HG02678 (cell line): ENCODE data around the gene GH2.

ENCODE experiments used
- ATAC-seq: cut with Tn5 transposase; IDR thresholded peaks from one replicate; pipeline ENCODE4 v1.9.1; 2021; ENCODE audit warnings: mild to moderate bottlenecking, moderate library complexity; ENCODE audit not compliant: unreplicated experiment

The GH2 gene

DNA sequence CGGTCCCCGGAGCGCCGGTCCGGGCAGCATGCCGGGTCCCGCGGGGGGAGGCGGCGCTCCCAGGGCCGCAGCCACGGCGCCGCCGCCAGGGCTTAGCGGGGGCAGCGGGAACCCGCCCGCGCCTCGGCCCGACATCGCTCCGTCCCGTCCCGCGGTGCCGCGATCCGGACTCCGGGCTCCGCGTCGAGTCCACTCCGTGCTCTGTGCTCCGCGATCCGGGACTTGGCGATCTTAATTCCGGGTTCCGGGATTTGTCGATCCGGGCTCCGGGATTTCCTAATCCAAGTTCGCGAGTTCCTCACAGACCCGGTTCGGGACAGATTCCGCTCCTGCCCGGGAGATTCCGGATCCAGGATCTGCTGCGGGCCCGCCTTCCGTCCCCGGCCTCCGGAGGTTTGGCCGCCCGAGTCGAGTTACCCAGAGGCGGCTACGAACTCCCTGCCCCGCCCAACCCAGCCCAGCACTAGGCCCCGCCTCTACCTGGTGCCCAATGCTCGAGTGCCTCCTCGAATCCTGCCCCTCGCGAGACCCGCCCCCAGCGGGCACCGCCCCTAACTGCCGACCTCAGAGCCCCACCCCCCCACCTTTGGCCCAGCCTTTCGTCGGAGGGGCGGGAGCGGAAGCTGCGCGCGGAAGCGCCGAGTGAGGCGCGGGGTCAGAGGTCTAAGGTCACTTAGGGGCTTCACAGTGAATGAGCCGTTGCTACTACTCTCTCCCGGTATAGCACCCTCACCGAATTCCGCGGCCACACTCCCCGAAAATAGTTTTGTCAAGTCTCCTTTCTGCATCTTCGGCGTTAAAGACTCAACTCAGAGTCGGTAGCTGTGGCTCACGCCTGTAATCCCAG, 39.0 kb downstream of the GH2 start, which contains the start of gene SMARCD2:
SMARCD2 (minus strand) TSS at position 146 of the 847 bp plus-strand sequence; CDS start at position 135, 11 bp downstream.
- peak; percentile 78 for ATAC-seq

DNA sequence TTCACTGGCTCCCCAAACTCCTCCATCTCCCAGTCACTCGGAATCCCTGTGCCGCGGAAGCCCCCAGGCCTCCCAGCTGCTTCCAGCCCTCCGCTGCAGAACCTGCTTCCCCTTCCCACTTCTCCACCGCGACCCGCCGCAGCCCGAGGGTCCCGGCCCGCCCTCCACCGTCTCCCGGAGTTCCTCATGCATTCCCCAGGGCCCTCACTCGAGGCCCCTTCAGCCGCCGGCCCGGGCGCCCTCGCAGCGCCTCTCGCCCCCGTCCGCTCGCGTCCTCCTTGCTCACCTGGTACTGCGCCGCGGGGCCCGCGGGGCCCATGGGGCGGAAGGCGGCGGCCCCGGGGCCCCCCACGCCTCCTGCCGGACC, 39.6 kb downstream of the GH2 start:
- peak; percentile 28 for ATAC-seq

GRCh38 chr17:63841350-63842172, 40.2 kb downstream of the GH2 start:
- no peak for ATAC-seq

DNA sequence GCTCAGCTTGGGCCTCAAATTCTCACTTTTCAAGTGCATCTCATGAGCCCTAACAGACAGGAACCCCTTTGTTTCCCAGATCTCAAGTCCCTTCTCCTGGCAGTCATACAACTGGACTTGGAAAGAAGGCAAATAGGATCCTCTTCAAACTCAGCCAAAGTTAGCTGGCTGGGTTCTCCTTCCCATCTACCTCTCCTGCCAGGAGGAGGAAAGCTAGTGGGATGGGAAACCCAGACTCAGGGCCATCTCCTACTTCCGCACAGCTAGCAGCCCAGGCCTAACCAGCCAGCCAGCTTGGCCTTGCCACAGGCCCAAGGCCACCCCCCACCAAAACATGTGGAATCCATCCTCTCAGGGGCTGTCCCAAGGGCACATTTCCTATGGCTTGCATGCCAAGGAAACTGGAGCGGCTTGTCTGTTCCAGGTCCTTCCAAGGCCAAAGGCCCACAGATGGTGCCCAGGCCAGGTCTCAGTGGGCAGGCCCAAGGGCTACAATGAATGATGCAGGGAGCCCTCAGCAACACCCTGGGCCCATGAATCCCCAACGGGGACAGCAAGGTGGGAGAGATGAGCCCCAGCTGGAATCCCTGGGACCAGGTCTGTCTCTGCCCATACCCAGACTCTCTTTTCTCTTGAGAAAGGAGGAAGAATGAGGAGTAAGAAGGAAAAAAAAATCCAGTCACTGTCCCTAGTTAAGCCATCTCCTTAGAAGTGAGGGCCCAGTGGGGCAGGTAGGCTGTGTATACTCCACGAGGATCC, 41.0 kb downstream of the GH2 start:
- ATAC-seq: no peak

- ATAC-seq: no peak
Measured at GRCh38 chr17:63838631-63839171, 43.0 kb downstream of the GH2 start.

DNA sequence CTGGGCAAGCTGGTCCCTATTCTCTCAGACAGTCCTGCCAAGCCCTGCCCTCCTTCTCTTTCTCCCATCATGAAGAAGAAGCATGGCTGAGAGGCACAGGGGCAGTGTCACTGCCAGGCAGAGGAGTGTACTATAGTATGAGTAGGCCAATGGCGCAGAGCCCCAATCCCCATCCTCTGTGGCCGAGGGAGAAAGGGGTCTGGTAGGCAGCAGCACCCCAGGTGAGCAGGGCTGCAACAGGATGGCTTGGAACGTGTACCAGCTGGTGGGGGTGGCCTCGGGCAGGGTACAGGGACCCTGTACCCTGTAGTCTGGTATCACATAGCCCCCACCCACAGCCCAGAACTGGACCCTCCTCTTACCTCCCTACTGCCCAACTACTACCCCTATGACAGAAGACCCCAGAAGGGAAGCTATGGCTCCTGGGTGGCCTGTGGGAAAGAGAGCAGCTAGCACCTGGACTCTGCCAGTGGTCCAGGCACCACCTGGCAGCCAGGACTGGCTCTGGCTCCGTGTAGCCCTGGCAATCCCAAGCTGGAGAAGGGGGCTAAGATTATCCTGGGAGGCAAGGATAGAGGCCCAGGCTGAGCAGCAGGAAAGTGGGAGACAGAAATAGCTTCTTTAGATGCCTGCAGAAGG, 43.7 kb downstream of the GH2 start:
- no peak for ATAC-seq

DNA sequence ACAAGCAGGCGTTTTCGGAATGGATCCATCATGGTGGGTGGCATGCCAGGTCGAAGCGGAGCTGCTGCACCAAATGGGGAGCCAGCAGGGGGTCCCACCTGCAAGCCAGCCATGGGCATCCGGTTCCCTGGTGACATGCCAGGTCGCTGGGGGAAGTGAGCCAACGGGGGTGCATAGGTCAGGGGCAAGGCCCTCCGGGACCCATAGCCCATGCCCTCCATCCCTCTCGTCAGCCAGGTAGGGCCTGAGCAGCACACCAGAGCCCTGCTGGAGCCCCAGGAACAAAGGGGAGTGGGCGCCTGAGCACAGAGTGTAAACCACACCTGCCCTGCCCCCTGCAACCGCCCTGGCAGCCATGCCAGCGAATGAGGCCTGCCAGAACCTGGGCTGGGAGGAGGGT, 44.3 kb downstream of the GH2 start:
- no peak for ATAC-seq

GRCh38 chr17:63836811-63837210, 44.9 kb downstream of the GH2 start:
- no peak for ATAC-seq

DNA sequence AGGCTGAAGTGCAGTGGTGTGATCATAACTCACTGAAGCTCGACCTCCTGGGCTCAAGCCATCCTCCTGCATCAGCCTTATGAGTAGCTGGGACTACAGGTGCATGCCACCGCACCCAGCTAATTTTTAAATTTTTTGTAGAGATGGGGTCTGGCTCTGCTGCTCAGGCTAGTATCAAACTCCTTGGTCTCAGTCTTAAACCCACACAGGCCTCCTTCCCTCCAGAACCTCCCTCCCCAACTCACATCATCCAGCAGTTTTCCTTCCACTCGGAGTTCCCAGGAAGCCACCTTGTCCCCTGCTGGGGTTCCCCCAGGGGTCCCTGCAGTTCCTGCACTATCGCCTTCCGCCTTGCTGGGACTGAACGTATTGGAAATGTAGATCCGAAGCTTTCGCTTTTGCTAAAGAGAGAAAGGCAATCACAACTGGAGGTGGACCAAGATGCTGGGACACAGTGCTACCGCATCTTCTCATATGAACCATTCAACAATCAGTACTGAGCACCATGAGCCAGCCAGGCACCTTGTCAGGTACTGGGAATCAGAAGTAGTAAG, 46.5 kb downstream of the GH2 start:
- ATAC-seq: no peak

- ATAC-seq: peak; percentile 64
Measured at GRCh38 chr17:63834431-63835166, 47.1 kb downstream of the GH2 start.

- no peak for ATAC-seq
Measured at GRCh38 chr17:63833741-63834373, 47.9 kb downstream of the GH2 start.

- no peak for ATAC-seq
Measured at GRCh38 chr17:63833026-63833740, 48.6 kb downstream of the GH2 start.

DNA sequence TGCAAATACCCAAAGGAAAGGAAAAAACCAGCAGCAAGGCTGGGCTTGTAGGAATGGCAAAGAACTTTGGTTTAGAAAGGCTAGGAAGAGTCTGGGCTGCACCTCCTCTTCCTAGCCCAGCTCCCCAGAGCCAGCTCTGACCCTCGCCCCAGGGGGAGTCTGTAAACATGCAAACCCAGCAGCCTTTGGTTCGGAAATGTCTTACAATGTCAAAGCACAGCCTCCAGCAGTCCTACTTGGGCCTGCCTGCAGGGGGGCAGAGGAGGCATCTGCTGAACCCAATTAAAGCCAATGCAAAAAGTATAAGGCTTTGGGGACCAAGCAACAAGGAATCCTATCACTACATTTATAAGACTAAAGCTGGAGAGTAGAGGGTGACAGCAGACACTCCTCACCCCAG, 49.3 kb downstream of the GH2 start:
- no peak for ATAC-seq

- no peak for ATAC-seq
Measured at GRCh38 chr17:63832014-63832413, 49.7 kb downstream of the GH2 start.

DNA sequence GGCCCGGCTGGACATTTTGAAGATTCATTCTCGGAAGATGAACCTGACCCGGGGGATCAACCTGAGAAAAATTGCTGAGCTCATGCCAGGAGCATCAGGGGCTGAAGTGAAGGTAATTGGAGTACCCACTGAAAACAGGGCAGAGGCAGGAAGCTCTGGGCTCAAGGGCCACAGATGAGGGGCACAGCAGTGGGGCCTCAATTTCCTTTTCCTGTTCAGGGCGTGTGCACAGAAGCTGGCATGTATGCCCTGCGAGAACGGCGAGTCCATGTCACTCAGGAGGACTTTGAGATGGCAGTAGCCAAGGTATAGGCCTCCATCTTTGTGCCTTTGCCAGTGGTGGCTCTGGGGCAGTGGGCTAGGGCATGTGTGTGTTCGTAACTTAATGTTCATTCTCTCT, 50.2 kb downstream of the GH2 start:
- ATAC-seq: no peak

GRCh38 chr17:63830904-63831491, 50.7 kb downstream of the GH2 start:
- ATAC-seq: no peak

DNA sequence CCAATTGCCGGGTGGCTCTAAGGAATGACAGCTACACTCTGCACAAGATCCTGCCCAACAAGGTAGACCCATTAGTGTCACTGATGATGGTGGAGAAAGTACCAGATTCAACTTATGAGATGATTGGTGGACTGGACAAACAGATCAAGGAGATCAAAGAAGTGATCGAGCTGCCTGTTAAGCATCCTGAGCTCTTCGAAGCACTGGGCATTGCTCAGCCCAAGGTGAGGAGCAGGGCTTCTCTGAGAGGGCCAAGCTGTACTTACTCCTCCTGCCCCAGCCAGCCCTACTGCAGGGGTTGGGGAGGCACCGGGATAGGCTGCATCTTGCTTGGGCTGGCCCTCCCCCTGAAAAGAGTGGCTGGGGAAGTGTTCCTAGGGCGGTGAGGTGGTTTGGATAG, 51.5 kb downstream of the GH2 start:
- ATAC-seq: no peak
